Breast epithelium (tissue), 4 donors: ENCODE results near the gene TDRD10. TPM values are rescaled to one million over a fixed set of nuclear protein-coding genes. Genes with fewer than 3 reads are reported as not detected.
A peak's percentile ranks its signal among the peaks of the same experiment; 100 is the strongest.

Source experiments
- DNase-seq, 2 donors: peaks; one replicate each; pipeline ENCODE4 v3.0.0-alpha.2; 2019; ENCODE audit warnings: low spot score in 2 of 2
- H3K27ac ChIP-seq, 2 donors: fragments of 200-600 bp; sonication (generic) in 1 of 2; one replicate each; pipeline ENCODE4 v1.5.1; 2016 to 2019; ENCODE audit warnings: mild to moderate bottlenecking in 1 of 2
- H3K27me3 ChIP-seq, 2 donors: fragments of 200-600 bp; sonication (generic) in 1 of 2; one replicate each; pipeline versions ENCODE4 v1.5.1 to v1.6.0; 2017 to 2019; ENCODE audit warnings: control low read depth in 1 of 2, mild to moderate bottlenecking in 1 of 2
- H3K36me3 ChIP-seq: fragments of 200-600 bp; one replicate; pipeline ENCODE4 v1.5.1; 2019
- H3K4me1 ChIP-seq, 2 donors: fragments of 200-600 bp; sonication (generic); one replicate each; pipeline ENCODE4 v1.5.1; 2016 to 2019; ENCODE audit warnings: control low read depth in 1 of 2
- H3K4me3 ChIP-seq, 3 donors: fragments of 200-600 bp; sonication (generic); 1 replicate in 2 of 3; 2 replicates in 1 of 3; pipeline ENCODE4 v1.5.1; 2016 to 2019; ENCODE audit warnings: mild to moderate bottlenecking in 3 of 3, moderate library complexity in 2 of 3
- H3K9me3 ChIP-seq, 2 donors: fragments of 200-600 bp; sonication (generic) in 1 of 2; one replicate each; pipeline ENCODE4 v1.5.1; 2016 to 2019; ENCODE audit warnings: control low read depth in 1 of 2
- CTCF ChIP-seq, 3 donors: fragments of 450-650 bp; IDR thresholded peaks; one replicate each; pipeline ENCODE4 v1.5.1; 2016 to 2017; ENCODE audit warnings: antibody characterized with exemption in 3 of 3, mild to moderate bottlenecking in 3 of 3, moderate library complexity in 3 of 3
- POLR2A ChIP-seq: fragments of 450-650 bp; IDR thresholded peaks from one replicate; pipeline ENCODE4 v1.6.1; 2016; ENCODE audit warnings: antibody characterized with exemption, mild to moderate bottlenecking, moderate library complexity
- POLR2AphosphoS5 ChIP-seq, 3 donors: sonication (generic); formaldehyde crosslinking; IDR thresholded peaks; one replicate each; pipeline ENCODE4 v1.6.1; 2017; ENCODE audit warnings: antibody characterized with exemption in 3 of 3
- intact Hi-C: fragments of 100-400 bp; cut with DNase I; formaldehyde crosslinking; loops from one replicate; pipeline ENCODE4 v1.15.1; 2023; ENCODE audit warnings: low total_unique reads
- total RNA-seq, 3 donors: library from RNA; depleted of rRNA; stranded (reverse); fragments of >200 nt; gene quantifications; one replicate each; pipeline ENCODE4 v1.1.0, GENCODE V29; 2016

The TDRD10 gene
- total RNA-seq, 3 donors from 2014 or later: 2.9 to 5.6 (median 5.6) TPM

GRCh38 chr1:154553056-154554030 is 51.3 kb downstream of the TDRD10 start:
- no peaks in the 10 kb centered on the region for H3K9me3 ChIP-seq
- H3K36me3 ChIP-seq: peaks cover 32% of the 10 kb centered on the region
- no peak overlapping the region for H3K4me3 ChIP-seq
- TF ChIP-seq CTCF (IDR thresholded peaks at IDR 0.05) (no peak), POLR2AphosphoS5 (IDR thresholded peaks at IDR 0.05) (no peak), POLR2A (no peak)
- no peaks in the 10 kb centered on the region for H3K27me3 ChIP-seq
- H3K4me1 ChIP-seq: peaks cover 9 to 17% of the 10 kb centered on the region in 2 donors
- H3K27ac ChIP-seq: no peak overlapping the region
- DNase-seq: no peak
- intact Hi-C loops: loop anchor here (10.0 kb wide), 2 partner anchors 381 to 1579 kb away; partner anchors contain the start of genes PMVK and SPRR4

- H3K27ac ChIP-seq: peak overlapping the region; percentile 40 to 97
- peaks cover 9 to 17% of the 10 kb centered on the region in 2 donors for H3K4me1 ChIP-seq
- H3K27me3 ChIP-seq: no peaks in the 10 kb centered on the region
- peak in 1 of 2 donors; percentile 56 for DNase-seq
- H3K9me3 ChIP-seq: no peaks in the 10 kb centered on the region
- intact Hi-C loops: loop anchor here (10.0 kb wide), 2 partner anchors 378 to 1582 kb away; partner anchors contain the start of genes PMVK and SPRR4
- H3K4me3 ChIP-seq: peak overlapping the region; percentile 2 to 94 (median 93)
- peaks cover 24% of the 10 kb centered on the region for H3K36me3 ChIP-seq
- TF ChIP-seq POLR2A (no peak), POLR2AphosphoS5 (IDR thresholded peaks at IDR 0.05) (peak in 1 of 3 donors; percentile 15)
These were observed 54.4 kb downstream of the TDRD10 start for GRCh38 chr1:154556422-154556821.

GRCh38 chr1:154557248-154557938 is 55.4 kb downstream of the TDRD10 start:
- Histone ChIP-seq H3K36me3 (peaks cover 15% of the 10 kb centered on the region), H3K4me3 (peak overlapping the region; percentile 91 to 94 (median 93)), H3K27ac (peak overlapping the region; percentile 83 to 97), H3K27me3 (no peaks in the 10 kb centered on the region), H3K4me1 (peaks cover 9 to 17% of the 10 kb centered on the region in 2 donors), H3K9me3 (no peaks in the 10 kb centered on the region)
- no peak for DNase-seq
- TF ChIP-seq POLR2AphosphoS5 (IDR thresholded peaks at IDR 0.05): no peak
- TF ChIP-seq CTCF (IDR thresholded peaks at IDR 0.05): no peak
- no peak for TF ChIP-seq POLR2A
- intact Hi-C loops: loop anchor here (10.0 kb wide), 2 partner anchors 377 to 1583 kb away; partner anchors contain the start of genes PMVK and SPRR4

GRCh38 chr1:154557939-154558719 is 56.1 kb downstream of the TDRD10 start, which contains the start of gene UBE2Q1:
Gene UBE2Q1, minus strand, starts transcription at chr1:154558662. Its CDS starts 109 bp downstream, at chr1:154558553.
- intact Hi-C loops: loop anchor here (10.0 kb wide), 2 partner anchors 377 to 1583 kb away; partner anchors contain the start of genes PMVK and SPRR4
- peak within 1 kb of the TSS; percentile 91 to 94 (median 93) for H3K4me3 ChIP-seq
- H3K4me1 ChIP-seq: peaks cover 9 to 17% of the 10 kb centered on the region in 2 donors
- H3K27me3 ChIP-seq: no peaks in the 10 kb centered on the region
- DNase-seq: peak; percentile 53 to 63
- H3K36me3 ChIP-seq: peaks cover 9% of the 10 kb centered on the region
- TF ChIP-seq POLR2AphosphoS5 (IDR thresholded peaks at IDR 0.05) (no peak), CTCF (IDR thresholded peaks at IDR 0.05) (no peak), POLR2A (no peak)
- peak within 1 kb of the TSS; percentile 83 to 97 for H3K27ac ChIP-seq
- H3K9me3 ChIP-seq: no peaks in the 10 kb centered on the region
